Loucy (cell line): ENCODE measurements around the gene OR10H4.

Source experiments
- EZH2phosphoT487 ChIP-seq: fragments of 200-600 bp; IDR thresholded peaks from 2 replicates; pipeline ENCODE4 v1.6.1; 2018; ENCODE audit warnings: antibody characterized with exemption, mild to moderate bottlenecking, moderate library complexity, borderline replicate concordance
- TF ChIP-seq, protein P1 (sequence below): fragments of 200-600 bp; sonication (generic); conservative IDR thresholded peaks from 2 replicates; pipeline ENCODE4 v1.5.1; 2014; ENCODE audit warnings: mild to moderate bottlenecking, antibody characterized with exemption, low read length

DNA sequence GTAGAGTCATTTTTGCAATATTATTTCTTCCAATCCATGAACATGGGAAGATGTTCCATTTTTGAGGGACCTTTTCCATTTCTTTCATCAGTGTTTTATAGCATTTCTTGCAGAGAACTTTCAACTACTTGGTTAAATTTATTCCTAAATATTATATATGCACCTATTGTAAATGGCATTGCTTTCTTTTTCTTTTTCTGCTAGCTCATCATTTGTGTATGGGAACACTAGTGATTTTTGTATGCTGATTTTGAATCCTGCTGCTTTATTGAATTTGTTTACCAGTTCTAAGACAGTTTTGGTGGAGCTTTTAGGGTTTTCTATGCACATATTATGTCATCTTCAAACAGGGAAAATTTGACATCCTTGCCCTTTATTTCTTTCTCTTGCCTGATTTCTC, 43.8 kb upstream of the OR10H4 start:
- TF ChIP-seq, protein P1, sequence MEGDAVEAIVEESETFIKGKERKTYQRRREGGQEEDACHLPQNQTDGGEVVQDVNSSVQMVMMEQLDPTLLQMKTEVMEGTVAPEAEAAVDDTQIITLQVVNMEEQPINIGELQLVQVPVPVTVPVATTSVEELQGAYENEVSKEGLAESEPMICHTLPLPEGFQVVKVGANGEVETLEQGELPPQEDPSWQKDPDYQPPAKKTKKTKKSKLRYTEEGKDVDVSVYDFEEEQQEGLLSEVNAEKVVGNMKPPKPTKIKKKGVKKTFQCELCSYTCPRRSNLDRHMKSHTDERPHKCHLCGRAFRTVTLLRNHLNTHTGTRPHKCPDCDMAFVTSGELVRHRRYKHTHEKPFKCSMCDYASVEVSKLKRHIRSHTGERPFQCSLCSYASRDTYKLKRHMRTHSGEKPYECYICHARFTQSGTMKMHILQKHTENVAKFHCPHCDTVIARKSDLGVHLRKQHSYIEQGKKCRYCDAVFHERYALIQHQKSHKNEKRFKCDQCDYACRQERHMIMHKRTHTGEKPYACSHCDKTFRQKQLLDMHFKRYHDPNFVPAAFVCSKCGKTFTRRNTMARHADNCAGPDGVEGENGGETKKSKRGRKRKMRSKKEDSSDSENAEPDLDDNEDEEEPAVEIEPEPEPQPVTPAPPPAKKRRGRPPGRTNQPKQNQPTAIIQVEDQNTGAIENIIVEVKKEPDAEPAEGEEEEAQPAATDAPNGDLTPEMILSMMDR: no peak
- TF ChIP-seq EZH2phosphoT487: no peak
